ENCODE data around the gene PEF1.
A peak's percentile ranks its signal among the peaks of the same experiment; 100 is the strongest.

The PEF1 gene

GRCh38 chr1:31627930-31628559 is 16.6 kb downstream of the PEF1 start:
- peak in 1 of 2 donors; percentile 47 for DNase-seq (ENCODE audit: low read depth in 2 of 2)
- TF ChIP-seq, protein P1, sequence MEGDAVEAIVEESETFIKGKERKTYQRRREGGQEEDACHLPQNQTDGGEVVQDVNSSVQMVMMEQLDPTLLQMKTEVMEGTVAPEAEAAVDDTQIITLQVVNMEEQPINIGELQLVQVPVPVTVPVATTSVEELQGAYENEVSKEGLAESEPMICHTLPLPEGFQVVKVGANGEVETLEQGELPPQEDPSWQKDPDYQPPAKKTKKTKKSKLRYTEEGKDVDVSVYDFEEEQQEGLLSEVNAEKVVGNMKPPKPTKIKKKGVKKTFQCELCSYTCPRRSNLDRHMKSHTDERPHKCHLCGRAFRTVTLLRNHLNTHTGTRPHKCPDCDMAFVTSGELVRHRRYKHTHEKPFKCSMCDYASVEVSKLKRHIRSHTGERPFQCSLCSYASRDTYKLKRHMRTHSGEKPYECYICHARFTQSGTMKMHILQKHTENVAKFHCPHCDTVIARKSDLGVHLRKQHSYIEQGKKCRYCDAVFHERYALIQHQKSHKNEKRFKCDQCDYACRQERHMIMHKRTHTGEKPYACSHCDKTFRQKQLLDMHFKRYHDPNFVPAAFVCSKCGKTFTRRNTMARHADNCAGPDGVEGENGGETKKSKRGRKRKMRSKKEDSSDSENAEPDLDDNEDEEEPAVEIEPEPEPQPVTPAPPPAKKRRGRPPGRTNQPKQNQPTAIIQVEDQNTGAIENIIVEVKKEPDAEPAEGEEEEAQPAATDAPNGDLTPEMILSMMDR (IDR thresholded peaks at IDR 0.05; ENCODE audit: low read depth, low read length): no peak
- H3K4me3 ChIP-seq (replicated peaks in 1 of 2; ENCODE audit: low read depth in 2 of 2, low read length in 2 of 2): no peak overlapping the region

DNA sequence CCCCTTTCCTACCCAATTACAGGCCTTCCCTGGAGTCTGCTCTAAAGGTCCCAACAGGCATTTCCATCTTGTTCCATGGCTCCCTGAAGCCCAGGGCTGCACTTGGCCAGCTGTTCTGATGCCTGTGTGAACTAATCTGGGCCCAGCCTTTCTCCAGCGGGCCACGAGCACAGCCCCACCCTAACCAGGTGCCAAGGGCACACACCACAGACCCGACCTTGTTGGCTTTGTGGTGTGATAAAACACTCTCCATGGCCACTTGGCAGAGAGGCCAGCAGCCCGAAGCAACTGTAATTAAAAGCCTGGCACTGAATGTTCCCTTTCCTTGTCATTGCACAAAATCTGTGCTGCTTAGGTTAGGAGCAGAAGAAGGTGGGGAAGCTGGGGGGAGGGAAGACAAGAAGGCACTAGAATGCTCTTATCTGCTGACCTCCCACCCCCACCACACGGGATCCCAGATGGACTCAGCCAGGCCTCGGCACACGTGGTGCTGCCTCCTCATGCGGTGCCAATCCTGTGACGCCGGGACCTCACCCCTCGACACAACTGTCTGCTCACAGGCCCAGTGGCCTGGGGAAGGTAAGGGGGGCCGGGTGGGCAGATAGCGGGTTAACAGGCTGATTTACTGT is 17.3 kb downstream of the PEF1 start:
- H3K4me3 ChIP-seq (replicated peaks in 1 of 2; ENCODE audit: low read depth in 2 of 2, low read length in 2 of 2): no peak overlapping the region
- peak in 1 of 2 donors; percentile 46 for DNase-seq (ENCODE audit: low read depth in 2 of 2)
- TF ChIP-seq, protein P1 (IDR thresholded peaks at IDR 0.05; ENCODE audit: low read depth, low read length): no peak

DNA sequence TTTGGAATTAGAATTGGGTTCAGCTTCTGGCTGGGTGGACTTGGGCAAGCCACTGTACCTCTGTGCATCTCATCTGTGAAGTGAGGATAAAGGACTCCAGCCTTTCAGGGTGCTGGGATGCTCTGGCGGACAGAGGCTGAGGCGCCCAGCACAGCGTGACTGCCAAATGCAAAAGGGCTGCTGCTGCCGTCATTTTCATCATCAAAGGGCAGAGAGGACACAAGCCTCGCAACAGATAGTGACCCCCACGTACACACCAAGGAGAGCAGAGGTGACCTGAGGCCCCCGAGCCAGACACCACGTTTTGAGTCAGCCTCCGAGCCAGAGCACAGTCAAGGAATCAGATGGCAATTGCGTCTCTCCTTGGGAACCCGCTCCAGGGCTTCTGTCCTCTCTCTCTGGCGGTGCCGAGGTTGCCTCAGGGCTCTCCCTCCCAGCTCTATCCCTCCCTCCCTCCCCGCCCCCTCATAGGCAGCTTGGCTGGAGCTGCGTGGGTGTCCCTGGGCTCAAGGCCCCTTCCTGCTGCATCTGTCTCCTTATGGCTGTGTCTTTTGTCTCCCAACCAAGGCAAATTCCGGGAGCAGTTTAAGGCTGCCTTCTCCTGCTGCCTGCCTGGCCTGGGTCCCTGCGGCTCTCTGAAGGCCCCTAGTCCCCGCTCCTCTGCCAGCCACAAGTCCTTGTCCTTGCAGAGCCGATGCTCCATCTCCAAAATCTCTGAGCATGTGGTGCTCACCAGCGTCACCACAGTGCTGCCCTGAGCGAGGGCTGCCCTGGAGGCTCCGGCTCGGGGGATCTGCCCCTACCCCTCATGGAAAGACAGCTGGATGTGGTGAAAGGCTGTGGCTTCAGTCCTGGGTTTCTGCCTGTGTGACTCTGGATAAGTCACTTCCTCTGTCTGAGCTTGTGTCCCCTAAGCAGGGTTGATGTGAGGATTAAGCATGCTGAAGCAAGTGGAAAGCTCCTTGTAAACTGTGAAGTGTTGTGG is 18.2 kb downstream of the PEF1 start:
- H3K4me3 ChIP-seq (replicated peaks in 1 of 2; ENCODE audit: low read depth in 2 of 2, low read length in 2 of 2): no peak overlapping the region
- DNase-seq (ENCODE audit: low read depth in 2 of 2): peak; percentile 29 to 37
- TF ChIP-seq, protein P1 (IDR thresholded peaks at IDR 0.05; ENCODE audit: low read depth, low read length): no peak

DNA sequence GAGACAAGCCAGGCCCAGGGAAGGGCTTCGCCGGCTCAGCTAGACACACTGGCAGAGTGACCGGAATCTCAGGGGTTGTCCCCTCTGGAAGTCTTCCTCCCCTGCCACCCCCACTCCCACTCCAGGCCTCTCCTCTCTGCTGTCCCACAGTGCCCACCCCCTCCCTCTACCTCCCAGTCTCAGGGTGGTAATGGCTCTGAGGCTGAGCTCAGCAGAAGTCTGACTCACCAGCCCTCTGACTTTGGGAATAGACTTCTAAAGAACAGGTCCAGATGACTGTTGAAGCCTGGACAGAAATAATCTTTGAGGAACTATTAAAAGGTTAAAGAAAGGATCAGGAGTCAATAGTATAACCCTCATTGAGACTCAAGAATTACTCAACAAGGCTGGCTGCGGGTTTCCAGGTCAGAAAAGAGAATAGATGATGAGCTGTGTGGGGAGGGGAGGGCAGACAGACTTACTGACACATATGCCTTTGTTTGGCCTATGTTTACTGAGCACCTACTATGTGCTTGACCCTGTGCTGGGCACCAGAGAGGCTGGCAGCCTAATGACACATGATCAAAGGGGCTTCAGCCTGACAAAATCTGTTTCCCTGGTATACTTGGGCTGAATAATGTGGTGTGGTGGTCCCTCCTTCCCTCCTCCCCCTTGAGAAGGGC is 19.0 kb downstream of the PEF1 start:
- TF ChIP-seq, protein P1 (IDR thresholded peaks at IDR 0.05; ENCODE audit: low read depth, low read length): no peak
- DNase-seq (ENCODE audit: low read depth in 2 of 2): peak; percentile 35 to 60
- H3K4me3 ChIP-seq (replicated peaks in 1 of 2; ENCODE audit: low read depth in 2 of 2, low read length in 2 of 2): no peak overlapping the region

- no peak for DNase-seq (ENCODE audit: low read depth in 2 of 2)
- TF ChIP-seq, protein P1 (IDR thresholded peaks at IDR 0.05; ENCODE audit: low read depth, low read length): no peak
These were observed 19.8 kb downstream of the PEF1 start for GRCh38 chr1:31624731-31625514.

GRCh38 chr1:31624309-31624708 is 20.4 kb downstream of the PEF1 start:
- no peak overlapping the region for H3K4me3 ChIP-seq (replicated peaks in 1 of 2; ENCODE audit: low read depth in 2 of 2, low read length in 2 of 2)
- DNase-seq (ENCODE audit: low read depth in 2 of 2): no peak
- TF ChIP-seq, protein P1 (IDR thresholded peaks at IDR 0.05; ENCODE audit: low read depth, low read length): no peak

More at GRCh38 chr1:31624731-31625514, 19.8 kb downstream of the PEF1 start:
- H3K4me3 ChIP-seq (replicated peaks in 1 of 2; ENCODE audit: low read depth in 2 of 2, low read length in 2 of 2): no peak overlapping the region
